ENCODE measurements around the gene TMEM138. TPM values are rescaled to one million over a fixed set of nuclear protein-coding genes. Genes with fewer than 3 reads are reported as not detected.

Gene TMEM138
- polyA plus RNA-seq, 1 donor from 2014 or later: 19.6 TPM

- Histone ChIP-seq H4K20me1 (ENCODE audit: insufficient read depth) (no peaks in the 10 kb centered on the region), H2AFZ (ENCODE audit: low read depth, low read length) (no peak overlapping the region), H3K9me3 (ENCODE audit: low read length) (no peaks in the 10 kb centered on the region), H3K36me3 (ENCODE audit: insufficient read depth, low read length) (no peaks in the 10 kb centered on the region), H3K9me2 (ENCODE audit: insufficient read depth, low read length) (no peaks in the 10 kb centered on the region), H3K4me3 (ENCODE audit: low read length) (peak overlapping the region; percentile 99), H3K9ac (ENCODE audit: low read length) (peak overlapping the region; percentile 93), H3K79me2 (replicated peaks; ENCODE audit: insufficient read depth, low read length) (peaks cover 51% of the 10 kb centered on the region), H3K4me2 (ENCODE audit: low read length) (peak overlapping the region; percentile 98), H3K27ac (ENCODE audit: low read length) (no peak overlapping the region), H3F3A (ENCODE audit: insufficient read depth, low read length, poor library complexity, severe bottlenecking) (no peaks in the 10 kb centered on the region), H3K27me3 (ENCODE audit: insufficient read depth, low read depth, low read length) (no peaks in the 10 kb centered on the region)
- no peak for TF ChIP-seq SMC3 (conservative IDR thresholded peaks at IDR 0.05; ENCODE audit: poor library complexity)
- TF ChIP-seq TAF1 (IDR thresholded peaks at IDR 0.05; ENCODE audit: low read depth): no peak
- no peak for TF ChIP-seq POLR2AphosphoS5 (IDR thresholded peaks at IDR 0.05)
- no peak for TF ChIP-seq EZH2 (IDR thresholded peaks at IDR 0.05; ENCODE audit: borderline replicate concordance, insufficient read depth, low read length, poor library complexity, severe bottlenecking)
- TF ChIP-seq RAD21 (conservative IDR thresholded peaks at IDR 0.05): no peak
- no peak for TF ChIP-seq CTCF (IDR thresholded peaks at IDR 0.05; ENCODE audit: poor library complexity, severe bottlenecking)
- TF ChIP-seq MXI1 (conservative IDR thresholded peaks at IDR 0.05; ENCODE audit: poor library complexity, severe bottlenecking): no peak
- no peak for TF ChIP-seq REST (IDR thresholded peaks at IDR 0.05; ENCODE audit: borderline replicate concordance)
- TF ChIP-seq EP300 (conservative IDR thresholded peaks at IDR 0.05; ENCODE audit: poor library complexity, severe bottlenecking): no peak
Measured at GRCh38 chr11:61331651-61332050, 30.5 kb upstream of the TMEM138 start.

GRCh38 chr11:61332281-61332796, 29.8 kb upstream of the TMEM138 start:
- Histone ChIP-seq H3K9ac (ENCODE audit: low read length) (peak overlapping the region; percentile 93), H3K79me2 (replicated peaks; ENCODE audit: insufficient read depth, low read length) (peaks cover 50% of the 10 kb centered on the region), H3K36me3 (ENCODE audit: insufficient read depth, low read length) (no peaks in the 10 kb centered on the region), H3K27me3 (ENCODE audit: insufficient read depth, low read depth, low read length) (no peaks in the 10 kb centered on the region), H4K20me1 (ENCODE audit: insufficient read depth) (no peaks in the 10 kb centered on the region), H3K9me3 (ENCODE audit: low read length) (no peaks in the 10 kb centered on the region), H3K4me3 (ENCODE audit: low read length) (peak overlapping the region; percentile 99), H2AFZ (ENCODE audit: low read depth, low read length) (peak overlapping the region; percentile 65), H3F3A (ENCODE audit: insufficient read depth, low read length, poor library complexity, severe bottlenecking) (no peaks in the 10 kb centered on the region), H3K9me2 (ENCODE audit: insufficient read depth, low read length) (no peaks in the 10 kb centered on the region), H3K4me2 (ENCODE audit: low read length) (peak overlapping the region; percentile 98), H3K27ac (ENCODE audit: low read length) (peak overlapping the region; percentile 93)
- TF ChIP-seq REST (IDR thresholded peaks at IDR 0.05; ENCODE audit: borderline replicate concordance) (no peak), EP300 (conservative IDR thresholded peaks at IDR 0.05; ENCODE audit: poor library complexity, severe bottlenecking) (no peak), TAF1 (IDR thresholded peaks at IDR 0.05; ENCODE audit: low read depth) (no peak), EZH2 (IDR thresholded peaks at IDR 0.05; ENCODE audit: borderline replicate concordance, insufficient read depth, low read length, poor library complexity, severe bottlenecking) (no peak), CTCF (IDR thresholded peaks at IDR 0.05; ENCODE audit: poor library complexity, severe bottlenecking) (no peak), RAD21 (conservative IDR thresholded peaks at IDR 0.05) (no peak), SMC3 (conservative IDR thresholded peaks at IDR 0.05; ENCODE audit: poor library complexity) (no peak), MXI1 (conservative IDR thresholded peaks at IDR 0.05; ENCODE audit: poor library complexity, severe bottlenecking) (no peak), POLR2AphosphoS5 (IDR thresholded peaks at IDR 0.05) (no peak)
